ENCODE data around the gene EPHA4.

DNA sequence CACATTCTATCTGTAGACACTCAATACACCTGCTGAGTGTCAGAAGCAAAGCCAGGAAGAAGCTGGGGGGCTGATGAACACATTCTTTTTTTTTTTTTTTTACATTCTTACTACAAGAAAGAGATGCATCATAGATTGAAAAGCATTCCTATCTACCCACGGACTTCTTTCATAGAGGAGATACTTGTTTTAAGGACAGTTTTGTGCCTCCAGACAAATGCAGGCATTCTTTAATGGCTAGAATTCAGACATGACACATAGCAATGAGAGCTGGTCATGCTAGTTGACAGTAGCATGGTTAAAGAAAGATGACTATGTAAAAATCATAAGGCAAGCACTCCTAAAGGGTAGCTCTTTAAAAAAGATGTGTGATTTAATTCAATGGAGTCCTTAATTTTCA, 110.2 kb downstream of the EPHA4 start:
- TF ChIP-seq, protein P1, sequence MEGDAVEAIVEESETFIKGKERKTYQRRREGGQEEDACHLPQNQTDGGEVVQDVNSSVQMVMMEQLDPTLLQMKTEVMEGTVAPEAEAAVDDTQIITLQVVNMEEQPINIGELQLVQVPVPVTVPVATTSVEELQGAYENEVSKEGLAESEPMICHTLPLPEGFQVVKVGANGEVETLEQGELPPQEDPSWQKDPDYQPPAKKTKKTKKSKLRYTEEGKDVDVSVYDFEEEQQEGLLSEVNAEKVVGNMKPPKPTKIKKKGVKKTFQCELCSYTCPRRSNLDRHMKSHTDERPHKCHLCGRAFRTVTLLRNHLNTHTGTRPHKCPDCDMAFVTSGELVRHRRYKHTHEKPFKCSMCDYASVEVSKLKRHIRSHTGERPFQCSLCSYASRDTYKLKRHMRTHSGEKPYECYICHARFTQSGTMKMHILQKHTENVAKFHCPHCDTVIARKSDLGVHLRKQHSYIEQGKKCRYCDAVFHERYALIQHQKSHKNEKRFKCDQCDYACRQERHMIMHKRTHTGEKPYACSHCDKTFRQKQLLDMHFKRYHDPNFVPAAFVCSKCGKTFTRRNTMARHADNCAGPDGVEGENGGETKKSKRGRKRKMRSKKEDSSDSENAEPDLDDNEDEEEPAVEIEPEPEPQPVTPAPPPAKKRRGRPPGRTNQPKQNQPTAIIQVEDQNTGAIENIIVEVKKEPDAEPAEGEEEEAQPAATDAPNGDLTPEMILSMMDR (conservative IDR thresholded peaks at IDR 0.05; ENCODE audit: low read length), result no peak
- no peak for TF ChIP-seq EZH2phosphoT487 (IDR thresholded peaks at IDR 0.05; ENCODE audit: borderline replicate concordance)

All from Loucy (cell line).